Hindlimb muscle (tissue), 1 donor: ENCODE measurements around the gene ATP2B2. TPM values are rescaled to one million over a fixed set of nuclear protein-coding genes. Genes with fewer than 3 reads are reported as not detected.
"Not testable (repeated sequence)": the region's sequence is repeated elsewhere in the genome, so short reads cannot be mapped to it uniquely, and the experiment has no call there.

Experiments
- DNase-seq: peaks from one replicate; pipeline ENCODE4 v3.0.0-alpha.2; 2013
- polyA plus RNA-seq: library from polyadenylated mRNA; unstranded; fragments of 120-200 nt; gene quantifications from one replicate; pipeline ENCODE4 v1.2.1, GENCODE V29; 2013; ENCODE audit not compliant: insufficient read length

The ATP2B2 gene
- polyA plus RNA-seq, 1 donor: 7.1 TPM

- no peak for DNase-seq
These were observed 105.8 kb downstream of the ATP2B2 start for GRCh38 chr3:10399634-10400033.

- no peak for DNase-seq
These were observed 107.0 kb downstream of the ATP2B2 start for GRCh38 chr3:10398341-10398740.

GRCh38 chr3:10397879-10398278 lies 107.5 kb downstream of the ATP2B2 start:
- no peak for DNase-seq

GRCh38 chr3:10396931-10397330 lies 108.5 kb downstream of the ATP2B2 start:
- no peak for DNase-seq

- DNase-seq: no peak
These were observed 109.3 kb downstream of the ATP2B2 start for GRCh38 chr3:10396083-10396482.

GRCh38 chr3:10395671-10396070 lies 109.7 kb downstream of the ATP2B2 start:
- DNase-seq: no peak

- no peak for DNase-seq
These were observed 110.2 kb downstream of the ATP2B2 start for GRCh38 chr3:10395196-10395595.

- DNase-seq: no peak
These were observed 110.8 kb downstream of the ATP2B2 start for GRCh38 chr3:10394491-10395025.

- no peak for DNase-seq
These were observed 111.9 kb downstream of the ATP2B2 start for GRCh38 chr3:10393514-10393913.

GRCh38 chr3:10392906-10393461 lies 112.4 kb downstream of the ATP2B2 start:
- no peak for DNase-seq

- no peak for DNase-seq
These were observed 113.1 kb downstream of the ATP2B2 start for GRCh38 chr3:10392244-10392643.

- no peak for DNase-seq
These were observed 114.0 kb downstream of the ATP2B2 start for GRCh38 chr3:10391391-10391790.

- DNase-seq: no peak
These were observed 114.6 kb downstream of the ATP2B2 start for GRCh38 chr3:10390641-10391373.

GRCh38 chr3:10389995-10390394 lies 115.4 kb downstream of the ATP2B2 start:
- no peak for DNase-seq

- no peak for DNase-seq
These were observed 116.0 kb downstream of the ATP2B2 start for GRCh38 chr3:10389339-10389738.

- no peak for DNase-seq
These were observed 117.3 kb downstream of the ATP2B2 start for GRCh38 chr3:10387881-10388609.

- no peak for DNase-seq
These were observed 119.3 kb downstream of the ATP2B2 start for GRCh38 chr3:10386121-10386520.

- no peak for DNase-seq
These were observed 120.6 kb downstream of the ATP2B2 start for GRCh38 chr3:10384541-10385360.

- DNase-seq: no peak
These were observed 121.5 kb downstream of the ATP2B2 start for GRCh38 chr3:10383850-10384248.

GRCh38 chr3:10382892-10383849 lies 122.2 kb downstream of the ATP2B2 start:
- DNase-seq: no peak

GRCh38 chr3:10382445-10382844 lies 122.9 kb downstream of the ATP2B2 start:
- DNase-seq: not testable (repeated sequence)
